Lung (tissue), 16 donors: ENCODE results near the gene FAM81B. TPM values are rescaled to one million over a fixed set of nuclear protein-coding genes. Genes with fewer than 3 reads are reported as not detected.
"Not testable (repeated sequence)": the region's sequence is repeated elsewhere in the genome, so short reads cannot be mapped to it uniquely, and the experiment has no call there.

Source experiments
- ATAC-seq: fragments of 200-7000 bp; cut with Tn5 transposase; one replicate; pipeline ENCODE4 v1.9.1; 2020; ENCODE audit warnings: moderate number of reproducible peaks; ENCODE audit not compliant: insufficient read depth, low FRiP score
- DNase-seq, 3 donors: peaks; one replicate each; pipeline ENCODE4 v3.0.0-alpha.2; 2013 to 2017
- H3K27ac ChIP-seq, 2 donors: one replicate each; pipeline ENCODE4 v1.5.1; 2013; ENCODE audit warnings: mild to moderate bottlenecking in 2 of 2, moderate library complexity in 2 of 2, control low read depth in 1 of 2, inconsistent platforms in 1 of 2, low read depth in 1 of 2, low read length in 1 of 2
- H3K27me3 ChIP-seq, 3 donors: one replicate each; pipeline ENCODE4 v1.5.1; 2013; ENCODE audit warnings: low read length in 2 of 3; ENCODE audit not compliant: control insufficient read depth in 3 of 3, insufficient read depth in 3 of 3
- H3K36me3 ChIP-seq, 4 donors: one replicate each; pipeline ENCODE4 v1.5.1; 2013; ENCODE audit warnings: low read length in 4 of 4, mild to moderate bottlenecking in 1 of 4, moderate library complexity in 1 of 4; ENCODE audit not compliant: control insufficient read depth in 4 of 4, insufficient read depth in 4 of 4
- H3K4me1 ChIP-seq, 5 donors: one replicate each; pipeline ENCODE4 v1.5.1; 2013; ENCODE audit warnings: low read length in 5 of 5, mild to moderate bottlenecking in 2 of 5, moderate library complexity in 1 of 5; ENCODE audit not compliant: control insufficient read depth in 5 of 5, insufficient read depth in 5 of 5
- H3K4me3 ChIP-seq: one replicate; pipeline ENCODE4 v1.5.1; 2013; ENCODE audit warnings: mild to moderate bottlenecking, control low read depth, moderate library complexity
- H3K9ac ChIP-seq, 2 donors: one replicate each; pipeline ENCODE4 v1.5.1; 2013; ENCODE audit warnings: low read length in 2 of 2, control low read depth in 1 of 2; ENCODE audit not compliant: insufficient read depth in 1 of 2
- H3K9me3 ChIP-seq, 4 donors: one replicate each; pipeline ENCODE4 v1.5.1; 2013; ENCODE audit warnings: low read length in 3 of 4, mild to moderate bottlenecking in 1 of 4, moderate library complexity in 1 of 4; ENCODE audit not compliant: control insufficient read depth in 4 of 4, insufficient read depth in 3 of 4
- CTCF ChIP-seq: IDR thresholded peaks from 2 replicates; pipeline ENCODE4 v1.5.1; 2012; ENCODE audit warnings: mild to moderate bottlenecking; ENCODE audit errors: control extremely low read depth, extremely low read depth
- WGBS, 2 donors: extraction: QIAGEN DNeasy Blood & Tissue Kit; methylation state at CpG; one replicate each; pipeline ENCODE4 v1.1.7; 2013; 5-methylcytosine and 5-hydroxymethylcytosine counted together
- long read RNA-seq, 5 donors: transcript quantifications; one replicate each; lab custom pipeline, GENCODE V29; 2026
- polyA plus RNA-seq, 2 donors: library from polyadenylated mRNA; stranded (reverse); fragments of 200-250 nt; gene quantifications; one replicate each; pipeline ENCODE4 v1.2.1, GENCODE V29; 2013
- total RNA-seq, 2 donors: library from RNA; depleted of rRNA in 1 of 2; stranded (reverse); fragments of >200 nt in 1 of 2; gene quantifications; one replicate each; pipeline ENCODE4 v1.2.1, GENCODE V29; 2014 to 2021
- donor health status: control.
- donor health status: control.
- donor health status: Bipolar disorder and iron deficiency.
- donor health status: healthy.
- donor health status: DM: yes; HTN: yes; CAD: no.

FAM81B gene, protein sequence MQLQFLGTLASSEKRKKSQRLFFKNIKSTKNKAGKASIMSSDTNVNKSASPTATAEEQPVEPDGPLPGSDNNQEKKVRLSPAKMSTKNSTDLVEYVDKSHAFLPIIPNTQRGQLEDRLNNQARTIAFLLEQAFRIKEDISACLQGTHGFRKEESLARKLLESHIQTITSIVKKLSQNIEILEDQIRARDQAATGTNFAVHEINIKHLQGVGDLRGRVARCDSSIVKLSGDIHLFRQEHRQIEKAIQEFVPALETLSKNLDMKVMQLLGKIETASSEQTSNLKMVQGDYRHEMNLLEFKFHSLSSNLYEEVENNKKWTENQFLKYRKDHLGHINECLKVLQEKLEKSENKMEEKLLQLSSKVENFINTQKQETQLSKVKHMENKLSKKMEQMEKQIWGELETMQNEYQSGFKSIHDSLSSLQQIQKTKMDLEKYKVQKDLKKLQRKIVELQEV
- total RNA-seq = 10 to 100 TPM; 13.7 to 25.5 TPM
- polyA plus RNA-seq = 10 to 100 TPM in 1 of 2 donors, 1 to 10 TPM in 1; 8.6 to 23.1 TPM
- long read RNA-seq, donor 1 = 0 reads
- long read RNA-seq, donor 2 = 0 reads
- long read RNA-seq, donor 3 = 0 reads
- long read RNA-seq, donor 4 = 0 reads
- long read RNA-seq, donor 5 = 0 reads

GRCh38 chr5:95390812-95391492, at the start of gene FAM81B:
TSS of gene FAM81B (plus strand) at chr5:95391366. CDS start at chr5:95391390, 24 bp downstream.
- Histone ChIP-seq H3K4me1 (no peaks in the 10 kb centered on the region), H3K9ac (no peak within 1 kb of the TSS), H3K27me3 (no peaks in the 10 kb centered on the region), H3K9me3 (no peaks in the 10 kb centered on the region), H3K36me3 (no peaks in the 10 kb centered on the region), H3K4me3 (no peak within 1 kb of the TSS), H3K27ac (no peak within 1 kb of the TSS)
- DNase-seq (no peak), ATAC-seq (no peak)
- 62 to 74% methylated on average over 2 of the region's 2 CpGs for WGBS, 2 donors
- no peak for TF ChIP-seq CTCF

- 79 to 94% methylated on average over 2 of the region's 2 CpGs for WGBS, 2 donors
- DNase-seq, H3K9me3 ChIP-seq, ATAC-seq, H3K4me3 ChIP-seq, H3K36me3 ChIP-seq, H3K27ac ChIP-seq, H3K27me3 ChIP-seq, H3K4me1 ChIP-seq, H3K9ac ChIP-seq: not testable (repeated sequence)
Measured at GRCh38 chr5:95341444-95341843, 49.7 kb upstream of the FAM81B start.

- Histone ChIP-seq H3K27me3 (no peaks in the 10 kb centered on the region), H3K36me3 (no peaks in the 10 kb centered on the region), H3K9me3 (peaks cover 0 to 4% (median 0%) of the 10 kb centered on the region in 4 donors), H3K4me3 (no peak overlapping the region), H3K27ac (no peak overlapping the region), H3K4me1 (no peaks in the 10 kb centered on the region), H3K9ac (no peak overlapping the region)
- DNase-seq (no peak), ATAC-seq (no peak)
- 64 to 81% methylated on average over 4 of the region's 4 CpGs for WGBS, 2 donors
- TF ChIP-seq CTCF = no peak
Measured at GRCh38 chr5:95347506-95348120, 43.6 kb upstream of the FAM81B start.

GRCh38 chr5:95350631-95351030, 40.5 kb upstream of the FAM81B start:
- no peak for DNase-seq

More at GRCh38 chr5:95350631-95351030, 40.5 kb upstream of the FAM81B start:
- H3K4me1 ChIP-seq = peaks cover 0 to 7% (median 0%) of the 10 kb centered on the region in 5 donors
- H3K9me3 ChIP-seq = peaks cover 0 to 4% (median 0%) of the 10 kb centered on the region in 4 donors
- H3K27ac ChIP-seq = no peak overlapping the region
- no peak for TF ChIP-seq CTCF
- ATAC-seq = no peak
- no peaks in the 10 kb centered on the region for H3K27me3 ChIP-seq
- no peak overlapping the region for H3K9ac ChIP-seq
- 75 to 95% methylated on average over 1 of the region's 1 CpG for WGBS, 2 donors
- no peaks in the 10 kb centered on the region for H3K36me3 ChIP-seq
- no peak overlapping the region for H3K4me3 ChIP-seq
